Measurements from ENCODE around the gene MIEF1. TPM values are rescaled to one million over a fixed set of nuclear protein-coding genes. Genes with fewer than 3 reads are reported as not detected.
A peak's percentile ranks its signal among the peaks of the same experiment; 100 is the strongest.

The MIEF1 gene
- total RNA-seq, 1 experiment from 2014 or later, result 49.4 TPM

DNA sequence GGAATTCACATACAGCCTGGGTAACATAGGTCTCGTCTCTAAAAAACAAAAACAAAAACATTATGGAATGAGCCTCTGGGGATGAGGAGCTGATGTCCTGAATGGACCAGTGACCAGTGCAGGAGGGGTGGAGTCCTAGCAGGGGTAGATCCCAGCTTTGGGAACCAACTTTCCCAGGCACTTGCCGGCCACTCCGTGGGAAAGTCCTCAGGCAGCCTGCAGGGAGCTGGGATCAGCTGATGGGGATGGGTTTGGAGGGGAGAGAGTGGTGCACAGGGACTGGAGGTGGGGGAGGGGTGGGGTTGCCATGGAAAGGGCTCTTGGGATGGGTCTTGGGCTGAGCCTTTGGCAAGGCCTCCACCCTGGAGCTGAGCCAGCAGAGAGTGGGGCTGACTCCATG, 26.2 kb upstream of the MIEF1 start:
- H3K4me3 ChIP-seq (ENCODE audit: low read depth, low read length), result no peak overlapping the region
- Mint-ChIP-seq H3K27me3 (ENCODE audit: insufficient read depth, unreplicated experiment) (no peaks in the 10 kb centered on the region), H3K36me3 (ENCODE audit: insufficient read depth, unreplicated experiment) (peaks cover 7% of the 10 kb centered on the region), H3K4me3 (ENCODE audit: unreplicated experiment) (peak overlapping the region; percentile 92), H3K9me3 (ENCODE audit: unreplicated experiment) (no peaks in the 10 kb centered on the region), H3K4me1 (ENCODE audit: low read depth, unreplicated experiment) (peaks cover 42% of the 10 kb centered on the region), H3K27ac (ENCODE audit: unreplicated experiment) (peak overlapping the region; percentile 98)
- no peaks in the 10 kb centered on the region for H3K27me3 ChIP-seq (replicated peaks; ENCODE audit: control insufficient read depth, insufficient read depth, low read length)
- H3K4me1 ChIP-seq, result peaks cover 52% of the 10 kb centered on the region
- H3K9me3 ChIP-seq, result no peaks in the 10 kb centered on the region
- CTCF ChIA-PET, result no interaction called here
- POLR2A ChIA-PET, result interaction anchor here (1.1 kb wide), 1 partner anchor 26 kb away, joined by 3 read pairs; the partner anchor contains the start of gene MIEF1
- DNase-seq, result no peak
- intact Hi-C loops (cut with micrococcal nuclease; ENCODE audit: unreplicated experiment), result loop anchor here (2.0 kb wide), 3 partner anchors 15 to 39 kb away; no protein-coding TSS in a partner anchor
- no peak for TF ChIP-seq CTCF (IDR thresholded peaks at IDR 0.05; ENCODE audit: insufficient read depth in 1 of 2, low read depth in 1 of 2, low read length in 1 of 2, severe bottlenecking in 1 of 2, unreplicated experiment in 1 of 2)
- H3K36me3 ChIP-seq (ENCODE audit: control insufficient read depth, insufficient read depth, low read length), result no peaks in the 10 kb centered on the region; the same call in none of the 2 replicates
- BruUV-seq (replicated peaks), result no TSS peak

DNA sequence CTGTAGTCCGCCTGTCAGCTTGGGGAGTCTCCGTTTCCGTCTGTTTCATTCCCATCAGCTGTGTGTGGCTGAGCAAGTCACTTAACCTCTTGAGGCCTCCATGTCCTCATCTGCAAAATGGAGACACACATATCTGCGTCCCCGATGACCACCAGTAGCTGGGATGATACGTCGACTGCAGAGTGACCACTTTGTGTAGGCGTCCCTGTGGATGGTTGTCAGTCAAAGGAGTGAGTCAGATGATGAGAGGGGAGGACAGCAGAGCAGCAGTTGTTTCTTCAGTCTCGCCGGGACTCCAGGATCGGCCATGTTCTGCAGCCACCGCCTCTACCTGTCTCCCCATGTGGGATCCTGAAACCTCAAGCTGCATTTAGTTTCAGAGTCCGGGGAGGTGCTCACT, 25.4 kb upstream of the MIEF1 start:
- DNase-seq, result no peak
- H3K27me3 ChIP-seq (replicated peaks; ENCODE audit: control insufficient read depth, insufficient read depth, low read length), result no peaks in the 10 kb centered on the region
- ChIA-PET POLR2A (no interaction called here), CTCF (no interaction called here)
- H3K27ac Mint-ChIP-seq (ENCODE audit: unreplicated experiment), result peak overlapping the region; percentile 98
- H3K4me1 Mint-ChIP-seq (ENCODE audit: low read depth, unreplicated experiment), result peaks cover 43% of the 10 kb centered on the region
- TF ChIP-seq CTCF (IDR thresholded peaks at IDR 0.05; ENCODE audit: insufficient read depth in 1 of 2, low read depth in 1 of 2, low read length in 1 of 2, severe bottlenecking in 1 of 2, unreplicated experiment in 1 of 2), result no peak
- no peaks in the 10 kb centered on the region for H3K27me3 Mint-ChIP-seq (ENCODE audit: insufficient read depth, unreplicated experiment)
- no peaks in the 10 kb centered on the region for H3K9me3 Mint-ChIP-seq (ENCODE audit: unreplicated experiment)
- H3K36me3 ChIP-seq (ENCODE audit: control insufficient read depth, insufficient read depth, low read length), result no peaks in the 10 kb centered on the region; the same call in none of the 2 replicates
- H3K4me1 ChIP-seq, result peaks cover 44% of the 10 kb centered on the region
- no peaks in the 10 kb centered on the region for H3K9me3 ChIP-seq
- intact Hi-C loops (cut with micrococcal nuclease; ENCODE audit: unreplicated experiment), result no loop called here
- BruUV-seq (replicated peaks), result no TSS peak
- H3K4me3 ChIP-seq (ENCODE audit: low read depth, low read length), result no peak overlapping the region
- peaks cover 7% of the 10 kb centered on the region for H3K36me3 Mint-ChIP-seq (ENCODE audit: insufficient read depth, unreplicated experiment)
- H3K4me3 Mint-ChIP-seq (ENCODE audit: unreplicated experiment), result no peak overlapping the region

- BruUV-seq (replicated peaks), result no TSS peak
- H3K4me1 Mint-ChIP-seq (ENCODE audit: low read depth, unreplicated experiment), result peaks cover 36% of the 10 kb centered on the region
Observed at GRCh38 chr22:39477542-39477941, 24.5 kb upstream of the MIEF1 start.

More at GRCh38 chr22:39477542-39477941, 24.5 kb upstream of the MIEF1 start:
- Histone ChIP-seq H3K4me3 (ENCODE audit: low read depth, low read length) (no peak overlapping the region), H3K27me3 (replicated peaks; ENCODE audit: control insufficient read depth, insufficient read depth, low read length) (no peaks in the 10 kb centered on the region), H3K4me1 (peaks cover 36% of the 10 kb centered on the region), H3K9me3 (no peaks in the 10 kb centered on the region), H3K36me3 (ENCODE audit: control insufficient read depth, insufficient read depth, low read length) (no peaks in the 10 kb centered on the region; the same call in none of the 2 replicates)
- no peak for TF ChIP-seq CTCF (IDR thresholded peaks at IDR 0.05; ENCODE audit: insufficient read depth in 1 of 2, low read depth in 1 of 2, low read length in 1 of 2, severe bottlenecking in 1 of 2, unreplicated experiment in 1 of 2)
- POLR2A ChIA-PET, result no interaction called here
- no peak for DNase-seq
- Mint-ChIP-seq H3K36me3 (ENCODE audit: insufficient read depth, unreplicated experiment) (peaks cover 7% of the 10 kb centered on the region), H3K9me3 (ENCODE audit: unreplicated experiment) (no peaks in the 10 kb centered on the region), H3K4me3 (ENCODE audit: unreplicated experiment) (no peak overlapping the region), H3K27me3 (ENCODE audit: insufficient read depth, unreplicated experiment) (no peaks in the 10 kb centered on the region), H3K27ac (ENCODE audit: unreplicated experiment) (no peak overlapping the region)
- intact Hi-C loops (cut with micrococcal nuclease; ENCODE audit: unreplicated experiment), result no loop called here
- CTCF ChIA-PET, result interaction anchor here (1.2 kb wide), 1 partner anchor 19 kb away, joined by 3 read pairs; no protein-coding TSS in a partner anchor

All from Caco-2 (cell line).